ENCODE measurements around the gene GPR108. TPM values are rescaled to one million over a fixed set of nuclear protein-coding genes. Genes with fewer than 3 reads are reported as not detected.

Gene GPR108
- total and polyA plus RNA-seq, 2 of the 13 experiments (the other 11 are each of a cell fraction or from before 2014, with no cell fraction given): 36.4 to 63.0 TPM

DNA sequence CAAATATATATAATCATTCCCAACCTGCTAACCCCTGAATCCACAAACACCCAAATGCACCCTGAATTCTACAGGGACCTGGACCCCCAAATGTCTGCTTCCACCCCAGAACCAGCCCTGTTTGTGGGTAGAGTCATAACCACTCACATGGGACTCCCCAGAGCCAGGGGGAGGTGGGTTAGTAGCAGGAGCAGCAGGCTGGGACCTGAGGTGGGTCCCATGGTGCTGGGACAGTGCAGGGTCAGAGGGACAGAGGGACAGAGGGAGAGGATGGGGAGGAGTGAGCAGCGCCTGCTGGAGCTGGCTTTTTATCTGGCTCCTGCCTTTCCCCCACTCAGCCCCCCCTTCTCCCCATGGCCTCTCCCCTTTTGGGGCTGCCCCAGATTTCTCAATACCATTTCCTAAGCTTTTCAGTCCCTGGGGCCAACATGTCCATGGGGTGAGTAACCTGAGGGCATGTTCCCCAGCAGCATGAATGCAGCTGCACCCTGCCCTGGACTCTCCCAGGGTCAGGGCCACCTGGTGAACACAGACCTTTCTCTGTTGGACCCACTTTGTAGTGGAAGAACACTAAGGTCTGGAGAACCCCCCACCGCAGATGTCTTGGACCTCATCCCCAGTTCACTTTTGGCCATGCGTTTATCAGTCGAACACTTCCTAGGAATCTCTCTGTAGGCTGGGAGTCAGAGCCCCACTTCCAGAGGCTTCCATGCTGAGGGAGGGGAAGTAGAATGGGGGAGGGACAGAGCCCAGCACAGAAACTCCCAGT lies 16.8 kb downstream of the GPR108 start, which contains the start of gene C3 (continued):
- TF ChIP-seq ATRX (CRISPR knock-in tag; IDR thresholded peaks at IDR 0.05; ENCODE audit: borderline replicate concordance) (no peak), MIER3 (CRISPR knock-in tag; IDR thresholded peaks at IDR 0.05; ENCODE audit: borderline replicate concordance) (peak; percentile 94; the same call in 1 of the 2 replicates), ZNF629 (CRISPR knock-in tag; conservative IDR thresholded peaks at IDR 0.05) (peak; percentile 80), MAFK (conservative IDR thresholded peaks at IDR 0.05 in 1 of 2, IDR thresholded peaks at IDR 0.05 in 1 of 2; ENCODE audit: low read length in 2 of 2) (no peak), RARG (CRISPR knock-in tag; IDR thresholded peaks at IDR 0.05; ENCODE audit: low read depth) (no peak), SAFB2 (CRISPR knock-in tag; IDR thresholded peaks at IDR 0.05; ENCODE audit: borderline replicate concordance, low read depth) (no peak), HHEX (CRISPR knock-in tag; IDR thresholded peaks at IDR 0.05) (peak; percentile 25; the same call in 1 of the 2 replicates), ZNF878 (CRISPR knock-in tag; IDR thresholded peaks at IDR 0.05) (peak; percentile 95), HOXD1 (CRISPR knock-in tag; IDR thresholded peaks at IDR 0.05) (peak; percentile 29; the same call in 1 of the 2 replicates), ZNF776 (CRISPR knock-in tag; IDR thresholded peaks at IDR 0.05) (no peak), ZNF75D (CRISPR knock-in tag; IDR thresholded peaks at IDR 0.05; ENCODE audit: borderline replicate concordance) (no peak), ZNF773 (CRISPR knock-in tag; IDR thresholded peaks at IDR 0.05; ENCODE audit: borderline replicate concordance) (no peak), CCDC6 (CRISPR knock-in tag; IDR thresholded peaks at IDR 0.05) (peak; percentile 89; the same call in 1 of the 2 replicates), U2AF1 (optimal IDR thresholded peaks at IDR 0.05; ENCODE audit: low read depth, low read length) (peak; percentile 57), ATM (IDR thresholded peaks at IDR 0.05; ENCODE audit: borderline replicate concordance) (no peak), ZNF446 (CRISPR knock-in tag; IDR thresholded peaks at IDR 0.05) (no peak), FOXK1 (CRISPR knock-in tag; IDR thresholded peaks at IDR 0.05; ENCODE audit: borderline replicate concordance, low read depth) (peak; percentile 77; the same call in 1 of the 2 replicates), FOSL1 (CRISPR knock-in tag; IDR thresholded peaks at IDR 0.05; ENCODE audit: borderline replicate concordance) (no peak)
- TF ChIP-seq, protein P1, sequence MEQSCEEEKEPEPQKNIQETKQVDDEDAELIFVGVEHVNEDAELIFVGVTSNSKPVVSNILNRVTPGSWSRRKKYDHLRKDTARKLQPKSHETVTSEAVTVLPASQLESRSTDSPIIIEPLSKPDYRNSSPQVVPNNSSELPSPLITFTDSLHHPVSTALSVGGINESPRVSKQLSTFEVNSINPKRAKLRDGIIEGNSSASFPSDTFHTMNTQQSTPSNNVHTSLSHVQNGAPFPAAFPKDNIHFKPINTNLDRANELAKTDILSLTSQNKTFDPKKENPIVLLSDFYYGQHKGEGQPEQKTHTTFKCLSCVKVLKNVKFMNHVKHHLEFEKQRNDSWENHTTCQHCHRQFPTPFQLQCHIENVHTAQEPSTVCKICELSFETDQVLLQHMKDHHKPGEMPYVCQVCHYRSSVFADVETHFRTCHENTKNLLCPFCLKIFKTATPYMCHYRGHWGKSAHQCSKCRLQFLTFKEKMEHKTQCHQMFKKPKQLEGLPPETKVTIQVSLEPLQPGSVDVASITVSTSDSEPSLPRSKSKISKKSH (CRISPR knock-in tag; IDR thresholded peaks at IDR 0.05; ENCODE audit: borderline replicate concordance): 0 out of 2 replicates have a peak, but pooled peaks have one; percentile 48
- TF ChIP-seq, protein P2, sequence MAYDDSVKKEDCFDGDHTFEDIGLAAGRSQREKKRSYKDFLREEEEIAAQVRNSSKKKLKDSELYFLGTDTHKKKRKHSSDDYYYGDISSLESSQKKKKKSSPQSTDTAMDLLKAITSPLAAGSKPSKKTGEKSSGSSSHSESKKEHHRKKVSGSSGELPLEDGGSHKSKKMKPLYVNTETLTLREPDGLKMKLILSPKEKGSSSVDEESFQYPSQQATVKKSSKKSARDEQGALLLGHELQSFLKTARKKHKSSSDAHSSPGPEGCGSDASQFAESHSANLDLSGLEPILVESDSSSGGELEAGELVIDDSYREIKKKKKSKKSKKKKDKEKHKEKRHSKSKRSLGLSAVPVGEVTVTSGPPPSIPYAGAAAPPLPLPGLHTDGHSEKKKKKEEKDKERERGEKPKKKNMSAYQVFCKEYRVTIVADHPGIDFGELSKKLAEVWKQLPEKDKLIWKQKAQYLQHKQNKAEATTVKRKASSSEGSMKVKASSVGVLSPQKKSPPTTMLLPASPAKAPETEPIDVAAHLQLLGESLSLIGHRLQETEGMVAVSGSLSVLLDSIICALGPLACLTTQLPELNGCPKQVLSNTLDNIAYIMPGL (CRISPR knock-in tag; IDR thresholded peaks at IDR 0.05; ENCODE audit: borderline replicate concordance in 1 of 2, low read depth in 1 of 2): peak in 1 of 2 experiments; percentile 74; a peak in 1 of 4 replicates
- TF ChIP-seq, protein P3, sequence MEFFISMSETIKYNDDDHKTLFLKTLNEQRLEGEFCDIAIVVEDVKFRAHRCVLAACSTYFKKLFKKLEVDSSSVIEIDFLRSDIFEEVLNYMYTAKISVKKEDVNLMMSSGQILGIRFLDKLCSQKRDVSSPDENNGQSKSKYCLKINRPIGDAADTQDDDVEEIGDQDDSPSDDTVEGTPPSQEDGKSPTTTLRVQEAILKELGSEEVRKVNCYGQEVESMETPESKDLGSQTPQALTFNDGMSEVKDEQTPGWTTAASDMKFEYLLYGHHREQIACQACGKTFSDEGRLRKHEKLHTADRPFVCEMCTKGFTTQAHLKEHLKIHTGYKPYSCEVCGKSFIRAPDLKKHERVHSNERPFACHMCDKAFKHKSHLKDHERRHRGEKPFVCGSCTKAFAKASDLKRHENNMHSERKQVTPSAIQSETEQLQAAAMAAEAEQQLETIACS (CRISPR knock-in tag; IDR thresholded peaks at IDR 0.05): no peak
- TF ChIP-seq, protein P4, sequence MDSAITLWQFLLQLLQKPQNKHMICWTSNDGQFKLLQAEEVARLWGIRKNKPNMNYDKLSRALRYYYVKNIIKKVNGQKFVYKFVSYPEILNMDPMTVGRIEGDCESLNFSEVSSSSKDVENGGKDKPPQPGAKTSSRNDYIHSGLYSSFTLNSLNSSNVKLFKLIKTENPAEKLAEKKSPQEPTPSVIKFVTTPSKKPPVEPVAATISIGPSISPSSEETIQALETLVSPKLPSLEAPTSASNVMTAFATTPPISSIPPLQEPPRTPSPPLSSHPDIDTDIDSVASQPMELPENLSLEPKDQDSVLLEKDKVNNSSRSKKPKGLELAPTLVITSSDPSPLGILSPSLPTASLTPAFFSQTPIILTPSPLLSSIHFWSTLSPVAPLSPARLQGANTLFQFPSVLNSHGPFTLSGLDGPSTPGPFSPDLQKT (CRISPR knock-in tag; IDR thresholded peaks at IDR 0.05; ENCODE audit: borderline replicate concordance): no peak
- TF ChIP-seq, protein P5, sequence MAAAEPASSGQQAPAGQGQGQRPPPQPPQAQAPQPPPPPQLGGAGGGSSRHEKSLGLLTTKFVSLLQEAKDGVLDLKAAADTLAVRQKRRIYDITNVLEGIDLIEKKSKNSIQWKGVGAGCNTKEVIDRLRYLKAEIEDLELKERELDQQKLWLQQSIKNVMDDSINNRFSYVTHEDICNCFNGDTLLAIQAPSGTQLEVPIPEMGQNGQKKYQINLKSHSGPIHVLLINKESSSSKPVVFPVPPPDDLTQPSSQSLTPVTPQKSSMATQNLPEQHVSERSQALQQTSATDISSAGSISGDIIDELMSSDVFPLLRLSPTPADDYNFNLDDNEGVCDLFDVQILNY (CRISPR knock-in tag; conservative IDR thresholded peaks at IDR 0.05): no peak
